NCI-H1436 (cell line): ENCODE results near the gene FPGT.
"Not testable (repeated sequence)": the region's sequence is repeated elsewhere in the genome, so short reads cannot be mapped to it uniquely, and the experiment has no call there.

Experiments used
- DNase-seq: peaks from one replicate; lab custom pipeline; 2025; lab: John Stamatoyannopoulos, UW

The FPGT gene

DNA sequence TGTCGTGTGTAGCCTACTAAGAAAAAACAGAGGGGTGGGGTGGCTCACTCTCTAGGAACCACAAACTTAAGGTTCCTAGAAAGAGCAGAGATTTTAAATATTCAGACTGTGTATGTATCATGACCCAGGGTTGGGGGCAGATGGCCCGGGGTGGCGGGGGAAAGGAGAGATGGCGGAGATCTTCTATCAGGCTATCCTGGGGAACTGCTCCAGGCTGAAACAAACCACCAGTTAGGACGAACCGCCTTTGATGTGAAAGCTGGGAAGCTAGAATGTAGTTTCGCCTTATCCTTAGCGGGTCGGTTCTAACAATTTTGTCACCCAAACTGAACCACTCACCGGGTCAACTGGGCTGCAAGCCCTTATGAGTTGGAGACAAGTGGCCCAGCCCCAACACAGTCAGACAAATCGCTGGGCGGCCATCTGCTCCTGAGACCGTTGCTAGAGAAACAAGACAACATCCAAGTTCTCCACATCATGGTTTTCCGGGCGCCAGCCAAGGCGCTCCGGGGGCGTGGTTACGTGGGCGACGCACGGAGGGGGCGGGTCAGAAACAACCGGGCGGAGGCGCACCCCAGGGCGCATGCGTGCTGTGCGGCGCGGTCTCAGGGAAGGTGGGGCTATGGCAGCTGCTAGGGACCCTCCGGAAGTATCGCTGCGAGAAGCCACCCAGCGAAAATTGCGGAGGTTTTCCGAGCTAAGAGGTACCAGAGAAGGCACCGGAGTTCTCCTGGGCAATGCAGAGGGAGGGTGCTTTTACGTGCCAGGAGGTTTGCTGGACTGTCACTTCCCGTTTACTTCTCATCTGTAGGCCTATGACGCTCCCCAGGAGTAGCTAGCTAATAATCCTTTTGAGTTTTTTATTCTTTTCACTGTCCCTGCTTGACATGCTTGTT is at the start of gene FPGT, which contains the start of gene LRRIQ3:
Gene FPGT, plus strand, starts transcription at position 586 of the 896 bp plus-strand sequence. Its CDS starts 37 bp downstream, at position 623.
Gene LRRIQ3, minus strand, starts transcription at position 520 of the 896 bp plus-strand sequence. CDS start 14,492 bp downstream, outside the sequence.
- DNase-seq, result peak; percentile 96

GRCh38 chr1:74160046-74160445 is 38.0 kb upstream of the FPGT start:
- no peak for DNase-seq

- DNase-seq, result no peak
Observed at GRCh38 chr1:74161497-74161896, 36.5 kb upstream of the FPGT start.

GRCh38 chr1:74162333-74162732 is 35.7 kb upstream of the FPGT start:
- DNase-seq, result no peak

- not testable (repeated sequence) for DNase-seq
Observed at GRCh38 chr1:74174423-74174822, 23.6 kb upstream of the FPGT start.

GRCh38 chr1:74180490-74180889 is 17.6 kb upstream of the FPGT start:
- no peak for DNase-seq

- DNase-seq, result no peak
Observed at GRCh38 chr1:74193908-74194307, 4.1 kb upstream of the FPGT start.

DNA sequence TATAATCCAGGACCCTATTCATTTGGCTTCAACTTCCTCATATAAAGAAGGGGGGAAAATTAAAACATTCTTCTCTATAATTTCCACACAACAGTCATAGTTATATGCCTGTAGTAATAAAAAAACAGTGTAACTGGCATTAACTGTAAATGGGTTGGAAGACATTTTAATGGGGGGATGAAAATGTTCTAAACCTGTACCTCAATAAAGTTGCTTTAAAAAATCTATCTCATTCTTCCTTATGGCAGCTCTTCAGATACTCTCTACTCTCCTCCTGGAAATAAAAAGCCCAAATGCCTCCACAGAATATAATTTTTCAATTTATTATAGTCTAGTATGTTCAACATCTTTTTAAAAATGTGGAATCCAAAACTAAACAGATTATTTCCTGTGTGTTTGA is 2.7 kb upstream of the FPGT start:
- DNase-seq, result no peak

DNA sequence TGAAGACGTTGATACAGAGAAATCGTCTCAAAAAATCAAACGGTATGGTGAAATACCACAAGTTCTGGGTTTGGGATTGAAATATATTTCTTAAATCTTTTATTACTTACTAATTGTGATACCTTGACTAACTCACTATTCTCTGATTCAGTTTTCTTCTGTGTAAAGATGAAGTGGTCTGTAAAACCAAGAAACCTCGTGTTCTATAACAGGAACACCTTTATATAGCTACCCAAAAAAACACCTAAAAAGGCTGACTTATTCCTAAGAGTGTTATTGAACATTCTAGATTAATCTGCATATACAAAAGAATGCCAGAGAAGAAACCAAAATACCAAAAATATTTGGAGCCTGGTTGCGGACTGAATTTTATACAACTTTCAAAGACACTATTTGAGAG is 787 bp upstream of the FPGT start:
- no peak for DNase-seq

- no peak for DNase-seq
Observed at GRCh38 chr1:74199504-74199903, 1.5 kb downstream of the FPGT start.

DNA sequence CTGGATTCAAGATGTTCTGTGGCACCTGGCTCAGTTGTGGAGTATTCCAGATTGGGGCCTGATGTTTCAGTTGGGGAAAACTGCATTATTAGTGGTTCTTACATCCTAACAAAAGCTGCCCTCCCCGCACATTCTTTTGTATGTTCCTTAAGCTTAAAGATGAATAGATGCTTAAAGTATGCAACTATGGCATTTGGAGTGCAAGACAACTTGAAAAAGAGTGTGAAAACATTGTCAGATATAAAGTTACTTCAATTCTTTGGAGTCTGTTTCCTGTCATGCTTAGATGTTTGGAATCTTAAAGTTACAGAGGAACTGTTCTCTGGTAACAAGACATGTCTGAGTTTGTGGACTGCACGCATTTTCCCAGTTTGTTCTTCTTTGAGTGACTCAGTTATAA is 7.2 kb downstream of the FPGT start:
- no peak for DNase-seq

- DNase-seq, result no peak
Observed at GRCh38 chr1:74215229-74215628, 17.2 kb downstream of the FPGT start.

DNA sequence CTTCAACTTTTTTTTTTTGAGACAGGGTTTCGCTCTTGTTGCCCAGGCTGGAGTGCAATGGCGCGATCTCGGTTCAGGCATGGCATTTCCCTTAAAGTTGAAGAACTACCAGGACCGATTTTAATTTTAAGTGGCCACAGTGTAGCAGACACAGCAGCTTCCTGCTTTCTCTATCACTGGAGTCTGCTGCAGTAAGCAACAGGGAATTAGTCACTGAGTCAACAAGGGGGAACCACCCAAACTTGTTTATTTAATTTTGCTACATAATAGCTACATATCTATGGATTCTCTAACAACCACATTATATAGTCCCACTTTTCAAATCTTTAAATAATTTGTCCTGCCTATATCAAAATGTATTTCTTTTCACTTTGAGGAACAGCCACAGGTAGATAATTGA is 24.7 kb downstream of the FPGT start:
- no peak for DNase-seq

- no peak for DNase-seq
Observed at GRCh38 chr1:74223453-74223852, 25.4 kb downstream of the FPGT start.

DNA sequence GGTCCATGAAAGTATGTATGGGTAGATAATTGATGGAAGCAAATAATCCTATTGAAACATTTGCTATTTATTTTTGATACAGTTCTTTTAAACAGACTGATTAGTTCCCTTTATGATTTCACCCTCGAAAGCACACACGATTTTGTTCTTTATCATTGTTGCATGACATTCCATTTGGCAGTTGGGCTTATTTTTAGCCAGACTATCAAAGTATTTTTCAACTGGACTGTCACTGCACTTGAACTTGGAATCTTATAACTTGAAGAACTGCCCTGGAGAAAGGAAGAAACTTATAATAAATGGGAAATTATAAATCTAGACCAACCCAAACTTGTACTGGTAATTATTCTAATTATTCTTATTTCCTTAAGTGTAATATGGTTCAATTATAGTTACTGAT is 37.1 kb downstream of the FPGT start, which contains the start of gene TNNI3K:
Gene TNNI3K, plus strand, starts transcription at position 235 of the 400 bp plus-strand sequence. Its CDS starts 65 bp downstream, at position 300.
- DNase-seq, result no peak

GRCh38 chr1:74236440-74236839 is 38.4 kb downstream of the FPGT start:
- no peak for DNase-seq

GRCh38 chr1:74237035-74237434 is 39.0 kb downstream of the FPGT start:
- no peak for DNase-seq

GRCh38 chr1:74237787-74238186 is 39.7 kb downstream of the FPGT start:
- no peak for DNase-seq

- DNase-seq, result no peak
Observed at GRCh38 chr1:74245168-74245772, 47.2 kb downstream of the FPGT start.

DNA sequence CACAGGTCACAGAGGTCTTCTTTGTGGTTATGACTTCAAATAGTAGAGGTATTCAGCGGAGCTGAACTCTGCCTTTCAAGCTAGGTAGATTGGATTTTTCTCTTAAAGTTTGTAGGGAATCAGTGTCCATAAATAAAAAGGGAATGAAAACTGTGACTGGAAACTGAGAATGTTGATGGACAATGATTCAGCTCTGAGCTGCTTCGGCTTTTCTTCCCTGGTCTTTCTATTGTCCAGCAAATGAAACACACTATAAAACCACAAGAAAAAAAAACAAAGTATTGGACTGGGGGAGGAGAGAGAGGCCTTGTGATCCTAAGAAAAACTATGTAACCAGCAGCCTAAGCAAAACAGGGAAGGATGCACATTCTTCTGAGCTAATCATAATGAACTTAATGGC is 48.3 kb downstream of the FPGT start:
- no peak for DNase-seq

DNA sequence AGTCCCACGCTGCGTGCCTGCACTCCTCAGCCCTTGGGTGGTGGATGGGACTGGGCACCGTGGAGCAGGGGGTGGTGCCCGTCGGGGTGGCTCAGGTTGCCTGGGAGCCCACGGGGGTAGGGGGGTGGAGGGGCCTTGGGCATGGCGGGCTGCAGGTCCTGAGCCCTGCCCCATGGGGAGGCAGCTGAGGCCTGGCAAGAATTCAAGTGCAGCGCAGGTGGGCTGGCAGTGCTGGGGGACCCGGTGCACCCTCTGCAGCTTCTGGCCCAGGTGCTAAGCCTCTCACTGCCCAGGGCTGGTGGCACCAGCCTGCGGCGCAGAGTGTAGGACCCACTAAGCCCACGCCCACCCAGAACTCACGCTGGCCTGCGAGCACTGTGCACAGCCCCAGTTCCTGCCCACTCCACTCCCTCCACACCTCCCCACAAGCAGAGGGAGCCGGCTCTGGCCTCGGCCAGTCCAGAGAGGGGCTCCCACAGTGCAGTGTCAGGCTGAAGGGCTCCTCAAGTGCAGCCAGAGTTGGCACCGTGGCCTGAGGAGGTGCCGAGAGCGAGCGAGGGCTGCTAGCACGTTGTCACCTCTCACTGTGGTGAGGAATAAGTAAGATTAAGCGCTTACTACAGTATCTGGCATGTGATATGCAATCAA is 50.0 kb downstream of the FPGT start:
- DNase-seq, result no peak

DNA sequence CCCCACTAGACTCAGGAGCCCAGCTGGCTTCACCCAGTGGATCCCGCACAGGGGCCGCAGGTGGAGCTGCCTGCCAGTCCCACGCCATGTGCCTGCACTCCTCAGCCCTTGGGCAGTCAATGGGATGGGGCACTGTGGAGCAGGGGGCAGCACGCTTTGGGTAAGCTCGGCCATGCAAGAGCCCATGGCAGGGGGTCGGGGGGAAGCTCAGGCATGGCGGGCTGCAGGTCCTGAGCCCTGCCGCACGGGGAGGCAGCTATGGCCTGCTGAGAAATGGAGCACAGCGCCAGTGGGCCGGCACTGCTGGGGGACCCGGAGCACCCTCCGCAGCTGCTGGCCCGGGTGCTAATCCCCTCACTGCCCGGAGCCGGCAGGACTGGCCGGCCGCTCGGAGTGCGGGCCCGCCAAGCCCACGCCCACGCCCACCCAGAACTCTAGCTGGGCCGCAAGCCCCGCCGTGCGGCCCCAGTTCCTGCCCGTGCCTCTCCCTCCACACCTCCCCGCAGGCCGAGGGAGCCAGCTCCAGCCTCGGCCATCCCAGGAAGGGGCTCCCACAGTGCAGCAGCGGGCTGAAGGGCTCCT is 55.3 kb downstream of the FPGT start:
- not testable (repeated sequence) for DNase-seq
